Heart left ventricle (tissue), 16 donors: Measurements from ENCODE around the gene RDH8. TPM values are rescaled to one million over a fixed set of nuclear protein-coding genes. Genes with fewer than 3 reads are reported as not detected.

Experiments
- ATAC-seq, 4 donors: fragments of 200-7000 bp; cut with Tn5 transposase; one replicate each; pipeline ENCODE4 v1.9.1; 2020 to 2022; ENCODE audit warnings: moderate library complexity in 4 of 4, mild to moderate bottlenecking in 3 of 4, moderate number of reproducible peaks in 1 of 4
- DNase-seq, 5 donors: peaks; one replicate each; pipeline ENCODE4 v3.0.0-alpha.2; 2020
- H3K27ac ChIP-seq, 12 donors: fragments of 200-600 bp; sonication (generic) in 4 of 12; one replicate each; pipeline versions ENCODE4 v1.5.0 to v1.8.0; 2016 to 2022; ENCODE audit warnings: mild to moderate bottlenecking in 2 of 12
- H3K27me3 ChIP-seq, 9 donors: fragments of 200-600 bp; sonication (generic) in 2 of 9; one replicate each; pipeline versions ENCODE4 v1.5.1 to v1.8.0; 2016 to 2022; ENCODE audit warnings: mild to moderate bottlenecking in 3 of 9
- H3K36me3 ChIP-seq, 9 donors: fragments of 200-600 bp; sonication (generic) in 2 of 9; one replicate each; pipeline versions ENCODE4 v1.5.0 to v1.8.0; 2018 to 2022; ENCODE audit warnings: mild to moderate bottlenecking in 2 of 9
- H3K4me1 ChIP-seq, 12 donors: fragments of 200-600 bp; sonication (generic) in 4 of 12; one replicate each; pipeline versions ENCODE4 v1.5.0 to v1.8.0; 2016 to 2022; ENCODE audit warnings: mild to moderate bottlenecking in 3 of 12
- H3K4me3 ChIP-seq, 12 donors: fragments of 200-600 bp; sonication (generic) in 4 of 12; one replicate each; pipeline versions ENCODE4 v1.5.0 to v1.8.0; 2017 to 2022; ENCODE audit warnings: mild to moderate bottlenecking in 9 of 12, moderate library complexity in 4 of 12
- H3K9me3 ChIP-seq, 12 donors: fragments of 200-600 bp; sonication (generic) in 4 of 12; one replicate each; pipeline versions ENCODE4 v1.5.0 to v1.8.0; 2016 to 2022; ENCODE audit warnings: mild to moderate bottlenecking in 1 of 12
- POLR2A ChIP-seq, 2 donors: fragments of 450-650 bp; IDR thresholded peaks; one replicate each; pipeline ENCODE4 v1.6.1; 2017; ENCODE audit warnings: antibody characterized with exemption in 2 of 2, mild to moderate bottlenecking in 2 of 2, moderate library complexity in 2 of 2
- WGBS, 4 donors: extraction: QIAGEN DNeasy Blood & Tissue Kit in 2 of 4; methylation state at CpG; one replicate each; pipeline versions ENCODE4 v1.1.5 to v1.1.7; 2013 to 2018; 5-methylcytosine and 5-hydroxymethylcytosine counted together
- intact Hi-C, 10 donors: fragments of 100-400 bp; cut with DNase I; formaldehyde crosslinking; loops; one replicate each; pipeline versions ENCODE4 v1.11.1 to v1.14.2; 2022
- polyA plus RNA-seq, 2 donors: library from polyadenylated mRNA; stranded (reverse); fragments of 200-250 nt; gene quantifications; one replicate each; pipeline ENCODE4 v1.2.3, GENCODE V29; 2013
- total RNA-seq, 9 donors: library from RNA; depleted of rRNA in 2 of 9; stranded (reverse); fragments of >200 nt in 2 of 9; fragmentation: NEBNext Ultra II Directional in 3 of 9; extraction: Animal tissue kit (Norgen Biotek cat#: 25700) in 3 of 9; gene quantifications; one replicate each; pipeline versions ENCODE4 v1.1.0 to v1.2.4, GENCODE V29; 2016 to 2023
- TF ChIP-seq, protein P1 (sequence below), 12 donors: fragments of 200-600 bp; sonication (generic) in 4 of 12; IDR thresholded peaks; one replicate each; pipeline versions ENCODE4 v1.5.0 to v1.8.0; 2018 to 2022; ENCODE audit warnings: antibody characterized with exemption in 12 of 12, mild to moderate bottlenecking in 5 of 12
- donor health status: ischemic (EF 13 %, LVEDD 7.1; RV severe dilation, severe dysfunction).
- donor health status: healthy with polysubstance abuse.
- donor health status: DM: no; HTN: yes; CAD: no.
- donor health status: DM: no; HTN: no; CAD: no.
- donor health status: ischemic (EF 25% LVEDD 6.9; RV normal size, moderate dysfunction).
- donor health status: ischemic (EF 25% LVEDD 5.7; RV mildly dilated, moderate dysfunction).
- donor health status: healthy.
- donor health status: DM: yes; HTN: yes; CAD: no.
- donor health status: ischemic (EF 35%, LVEDD 5.7; RV mildly dilated, moderate dysfunction).
- donor health status: nonischemic (EF 11% LVEDD 7.7; RV severe dilation, severe dysfunction).
- donor health status: DM: yes; HTN: yes; CAD: no.
- donor health status: PGD.
- donor health status: ischemic (EF 29% LVEDD 5.4; RV normal size, mild dysfunction).
- donor health status: nonischemic (EF 23%, LVEDD 6.1; RV moderate dilation, normal function).

RDH8 gene
- total and polyA plus RNA-seq, 11 donors = not detected

DNA sequence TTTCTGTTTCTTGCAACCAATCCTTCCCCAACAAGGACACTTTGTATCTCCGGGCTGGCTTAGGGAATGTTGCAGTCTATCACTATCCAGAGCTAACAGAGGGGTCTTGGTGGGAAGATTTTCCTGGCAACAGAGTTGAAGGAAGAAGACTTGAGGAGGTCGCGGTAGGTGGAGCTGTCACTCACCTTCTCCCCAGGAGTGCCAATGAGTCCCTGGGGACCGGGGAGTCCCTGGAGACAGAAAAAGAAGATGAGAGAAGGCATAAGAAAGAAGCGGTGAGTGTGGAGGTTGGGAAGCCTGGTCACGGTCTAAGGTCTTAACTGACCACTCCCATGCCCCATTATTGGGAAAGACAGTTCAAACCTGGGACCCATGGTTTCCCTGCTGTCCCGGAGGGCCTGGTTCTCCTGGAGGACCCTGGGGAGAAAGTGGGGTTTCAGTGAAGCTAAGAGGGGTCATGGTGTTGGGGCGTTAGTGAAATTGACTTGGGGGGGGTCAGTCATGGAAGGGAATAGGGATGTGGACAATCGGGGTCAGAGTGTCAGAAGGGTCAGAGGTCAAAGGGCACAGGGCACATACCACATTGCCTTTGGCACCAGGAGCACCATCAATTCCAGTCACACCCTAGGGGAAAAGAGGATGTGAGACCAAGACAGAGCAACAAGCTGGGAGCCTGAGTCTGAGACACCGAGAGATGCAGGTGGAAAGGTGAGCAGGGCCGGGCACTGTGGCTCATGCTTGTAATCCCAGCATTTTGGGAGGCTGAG, 21.7 kb upstream of the RDH8 start:
- ATAC-seq = no peak
- Histone ChIP-seq H3K9me3 (no peaks in the 10 kb centered on the region), H3K4me3 (no peak overlapping the region), H3K27ac (no peak overlapping the region), H3K4me1 (peaks cover 0 to 14% (median 5%) of the 10 kb centered on the region in 12 donors), H3K27me3 (peaks cover 0 to 9% (median 0%) of the 10 kb centered on the region in 9 donors), H3K36me3 (peaks cover 0 to 87% (median 21%) of the 10 kb centered on the region in 9 donors)
- TF ChIP-seq, protein P1, sequence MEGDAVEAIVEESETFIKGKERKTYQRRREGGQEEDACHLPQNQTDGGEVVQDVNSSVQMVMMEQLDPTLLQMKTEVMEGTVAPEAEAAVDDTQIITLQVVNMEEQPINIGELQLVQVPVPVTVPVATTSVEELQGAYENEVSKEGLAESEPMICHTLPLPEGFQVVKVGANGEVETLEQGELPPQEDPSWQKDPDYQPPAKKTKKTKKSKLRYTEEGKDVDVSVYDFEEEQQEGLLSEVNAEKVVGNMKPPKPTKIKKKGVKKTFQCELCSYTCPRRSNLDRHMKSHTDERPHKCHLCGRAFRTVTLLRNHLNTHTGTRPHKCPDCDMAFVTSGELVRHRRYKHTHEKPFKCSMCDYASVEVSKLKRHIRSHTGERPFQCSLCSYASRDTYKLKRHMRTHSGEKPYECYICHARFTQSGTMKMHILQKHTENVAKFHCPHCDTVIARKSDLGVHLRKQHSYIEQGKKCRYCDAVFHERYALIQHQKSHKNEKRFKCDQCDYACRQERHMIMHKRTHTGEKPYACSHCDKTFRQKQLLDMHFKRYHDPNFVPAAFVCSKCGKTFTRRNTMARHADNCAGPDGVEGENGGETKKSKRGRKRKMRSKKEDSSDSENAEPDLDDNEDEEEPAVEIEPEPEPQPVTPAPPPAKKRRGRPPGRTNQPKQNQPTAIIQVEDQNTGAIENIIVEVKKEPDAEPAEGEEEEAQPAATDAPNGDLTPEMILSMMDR (IDR thresholded peaks at IDR 0.05) = no peak
- TF ChIP-seq POLR2A (IDR thresholded peaks at IDR 0.05) = no peak
- DNase-seq = peak in 1 of 5 donors; percentile 17
- intact Hi-C loops = no loop called here
- WGBS, 4 donors = 58 to 65% (median 63%) methylated on average over 11 of the region's 11 CpGs

DNA sequence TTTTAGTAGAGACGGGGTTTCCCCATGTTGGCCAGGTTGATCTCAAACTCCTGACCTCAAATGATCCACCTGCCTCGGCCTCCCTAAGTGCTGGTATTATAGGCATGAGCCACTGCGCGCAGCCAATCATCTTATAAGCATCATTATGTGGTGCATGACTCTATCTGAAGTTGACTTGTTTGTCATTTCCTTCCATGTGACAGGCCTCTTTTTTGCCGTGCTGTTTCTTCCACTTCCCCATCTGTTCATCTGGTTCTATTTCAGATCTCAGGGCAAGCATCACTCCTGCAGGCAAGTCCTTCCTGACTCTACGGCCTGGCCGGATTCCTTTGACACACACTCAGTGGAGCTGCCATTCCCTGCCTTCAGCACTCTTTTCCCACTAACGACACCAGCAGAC, 18.2 kb upstream of the RDH8 start:
- peak in 1 of 5 donors; percentile 4 for DNase-seq
- H3K36me3 ChIP-seq = peaks cover 0 to 93% (median 25%) of the 10 kb centered on the region in 9 donors
- no peak for TF ChIP-seq POLR2A (IDR thresholded peaks at IDR 0.05)

DNA sequence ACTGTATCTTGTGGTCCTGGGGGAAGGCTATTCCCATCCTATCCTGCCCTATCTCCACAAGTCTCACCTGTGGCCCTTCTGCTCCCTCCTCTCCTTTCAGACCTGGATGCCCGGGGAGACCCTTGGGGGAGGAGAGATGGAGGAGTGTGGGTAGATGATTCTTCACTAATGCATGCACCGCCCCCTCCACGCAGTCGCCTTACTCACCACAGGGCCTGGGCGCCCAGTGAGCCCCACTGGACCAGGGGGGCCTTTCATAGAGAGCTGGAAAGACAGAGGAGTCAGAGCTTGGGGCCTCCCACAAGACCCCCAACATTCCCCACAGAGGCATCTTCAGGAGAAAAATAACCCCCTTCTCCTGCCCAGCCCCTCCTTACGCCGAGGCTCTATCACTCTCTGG, 17.3 kb upstream of the RDH8 start:
- H3K27me3 ChIP-seq = peaks cover 0 to 16% (median 0%) of the 10 kb centered on the region in 9 donors
- intact Hi-C loops = loop anchor here in 2 of 10 donors (5.0 kb wide), 2 partner anchors 44 to 49 kb away; no protein-coding TSS in a partner anchor
- ATAC-seq (no peak), DNase-seq (peak in 1 of 5 donors; percentile 21)
- H3K36me3 ChIP-seq = peaks cover 0 to 91% (median 23%) of the 10 kb centered on the region in 9 donors
- no peaks in the 10 kb centered on the region for H3K9me3 ChIP-seq
- no peak overlapping the region for H3K27ac ChIP-seq
- H3K4me1 ChIP-seq = peaks cover 0 to 11% (median 0%) of the 10 kb centered on the region in 12 donors
- WGBS, 4 donors = 64 to 78% (median 66%) methylated on average over 7 of the region's 7 CpGs
- no peak for TF ChIP-seq POLR2A (IDR thresholded peaks at IDR 0.05)
- TF ChIP-seq, protein P1 (IDR thresholded peaks at IDR 0.05) = no peak
- H3K4me3 ChIP-seq = no peak overlapping the region

More for the DNA sequence above, 18.2 kb upstream of the RDH8 start:
- Histone ChIP-seq H3K9me3 (no peaks in the 10 kb centered on the region), H3K27ac (no peak overlapping the region), H3K27me3 (peaks cover 0 to 16% (median 0%) of the 10 kb centered on the region in 9 donors), H3K4me1 (peaks cover 0 to 3% (median 0%) of the 10 kb centered on the region in 12 donors), H3K4me3 (no peak overlapping the region)
- intact Hi-C loops = loop anchor here in 2 of 10 donors (5.0 kb wide), 2 partner anchors 43 to 48 kb away; no protein-coding TSS in a partner anchor
- WGBS, 4 donors = 72 to 74% (median 73%) methylated on average over 8 of the region's 8 CpGs
- ATAC-seq = no peak

DNA sequence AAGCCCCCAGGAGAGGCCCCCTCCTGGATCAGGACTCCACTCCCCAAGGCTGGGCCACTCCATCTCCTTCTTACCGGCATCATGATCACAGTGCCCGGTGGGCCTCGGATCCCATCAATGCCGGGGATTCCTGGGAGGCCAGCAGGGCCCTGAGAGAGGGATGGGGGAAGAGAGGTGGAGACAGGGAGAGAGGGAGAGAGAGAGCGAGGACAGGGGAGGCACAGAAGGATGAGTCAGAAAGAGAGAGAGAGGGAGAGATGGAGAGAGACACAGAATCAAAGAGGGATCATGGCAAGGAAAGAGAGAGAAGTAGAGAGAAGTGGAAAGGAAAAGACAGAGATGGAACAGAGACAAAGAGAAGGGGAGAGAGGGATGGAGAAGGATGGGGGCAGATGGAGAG, 16.7 kb upstream of the RDH8 start:
- H3K27ac ChIP-seq = no peak overlapping the region
- H3K36me3 ChIP-seq = peaks cover 0 to 90% (median 18%) of the 10 kb centered on the region in 9 donors
- H3K4me1 ChIP-seq = peaks cover 0 to 11% (median 0%) of the 10 kb centered on the region in 12 donors
- DNase-seq (peak in 1 of 5 donors; percentile 36), ATAC-seq (no peak)
- 47 to 60% (median 51%) methylated on average over 5 of the region's 5 CpGs for WGBS, 4 donors
- no peak overlapping the region for H3K4me3 ChIP-seq
- intact Hi-C loops = loop anchor here in 2 of 10 donors (5.0 kb wide), 2 partner anchors 44 to 49 kb away; no protein-coding TSS in a partner anchor
- peaks cover 0 to 22% (median 1%) of the 10 kb centered on the region in 9 donors for H3K27me3 ChIP-seq
- no peak for TF ChIP-seq POLR2A (IDR thresholded peaks at IDR 0.05)
- no peaks in the 10 kb centered on the region for H3K9me3 ChIP-seq
